Measurements from ENCODE around the gene GRIA4. TPM values are rescaled to one million over a fixed set of nuclear protein-coding genes. Genes with fewer than 3 reads are reported as not detected.
A peak's percentile ranks its signal among the peaks of the same experiment; 100 is the strongest.

GRIA4 gene
- total RNA-seq, 1 donor from 2014 or later: not detected

DNA sequence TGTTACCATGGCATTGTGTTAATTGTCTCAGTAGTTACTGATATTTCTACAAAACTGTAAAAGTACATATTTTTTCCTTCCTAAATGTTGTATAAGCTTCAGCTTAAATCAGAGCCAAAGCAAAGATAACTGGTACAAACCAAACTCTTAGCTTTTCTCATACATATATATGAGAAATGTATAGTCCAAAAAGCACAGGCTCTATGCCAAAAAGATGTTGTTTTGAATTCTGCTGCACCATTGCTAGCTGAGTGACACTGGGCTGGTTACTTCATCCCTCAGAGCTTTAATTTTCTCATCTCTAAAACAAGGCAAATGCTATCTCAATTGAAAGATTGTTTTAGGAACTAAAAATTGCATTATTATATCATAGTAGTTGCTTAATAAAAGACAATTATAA, 6.7 kb upstream of the GRIA4 start:
- Histone ChIP-seq H3K9me3 (no peaks in the 10 kb centered on the region), H3K27ac (no peak overlapping the region), H3K4me1 (no peaks in the 10 kb centered on the region), H3K27me3 (no peaks in the 10 kb centered on the region), H3K4me3 (no peak overlapping the region), H3K36me3 (no peaks in the 10 kb centered on the region)
- DNase-seq (ENCODE audit: extremely low spot score in 2 of 2): no peak
- TF ChIP-seq POLR2AphosphoS5 (IDR thresholded peaks at IDR 0.05; ENCODE audit: insufficient read depth in 1 of 2, low read depth in 1 of 2) (no peak), POLR2A (IDR thresholded peaks at IDR 0.05) (no peak)
- TF ChIP-seq, protein P1, sequence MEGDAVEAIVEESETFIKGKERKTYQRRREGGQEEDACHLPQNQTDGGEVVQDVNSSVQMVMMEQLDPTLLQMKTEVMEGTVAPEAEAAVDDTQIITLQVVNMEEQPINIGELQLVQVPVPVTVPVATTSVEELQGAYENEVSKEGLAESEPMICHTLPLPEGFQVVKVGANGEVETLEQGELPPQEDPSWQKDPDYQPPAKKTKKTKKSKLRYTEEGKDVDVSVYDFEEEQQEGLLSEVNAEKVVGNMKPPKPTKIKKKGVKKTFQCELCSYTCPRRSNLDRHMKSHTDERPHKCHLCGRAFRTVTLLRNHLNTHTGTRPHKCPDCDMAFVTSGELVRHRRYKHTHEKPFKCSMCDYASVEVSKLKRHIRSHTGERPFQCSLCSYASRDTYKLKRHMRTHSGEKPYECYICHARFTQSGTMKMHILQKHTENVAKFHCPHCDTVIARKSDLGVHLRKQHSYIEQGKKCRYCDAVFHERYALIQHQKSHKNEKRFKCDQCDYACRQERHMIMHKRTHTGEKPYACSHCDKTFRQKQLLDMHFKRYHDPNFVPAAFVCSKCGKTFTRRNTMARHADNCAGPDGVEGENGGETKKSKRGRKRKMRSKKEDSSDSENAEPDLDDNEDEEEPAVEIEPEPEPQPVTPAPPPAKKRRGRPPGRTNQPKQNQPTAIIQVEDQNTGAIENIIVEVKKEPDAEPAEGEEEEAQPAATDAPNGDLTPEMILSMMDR (IDR thresholded peaks at IDR 0.05): no peak
- intact Hi-C loops (cut with DNase I): no loop called here

DNA sequence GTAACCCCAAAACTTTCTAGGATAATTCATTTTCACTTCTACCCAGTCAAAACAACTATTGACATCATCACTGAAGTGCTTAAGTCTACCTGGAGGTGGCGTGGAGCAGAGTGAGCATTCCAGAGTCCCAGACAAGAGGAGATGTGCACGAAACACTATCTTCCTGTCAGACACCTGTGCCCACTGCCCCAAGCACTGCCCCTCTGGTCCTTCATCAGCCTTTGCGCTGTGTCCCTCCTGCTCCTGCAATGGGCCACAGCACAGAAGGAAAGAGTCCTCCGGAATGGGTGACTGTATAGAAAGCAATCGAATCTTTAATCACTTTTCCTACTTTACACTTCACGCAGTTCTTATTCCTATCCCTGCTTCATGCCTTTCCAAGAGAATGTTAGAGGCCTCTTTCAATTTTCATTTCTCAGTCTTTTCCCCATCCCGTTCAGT, 512 bp upstream of the GRIA4 start:
- Histone ChIP-seq H3K9me3 (no peaks in the 10 kb centered on the region), H3K4me1 (peaks cover 19% of the 10 kb centered on the region), H3K4me3 (peak overlapping the region in 1 of 2 donors; percentile 34), H3K27me3 (no peaks in the 10 kb centered on the region), H3K27ac (no peak overlapping the region), H3K36me3 (no peaks in the 10 kb centered on the region)
- no peak for DNase-seq (ENCODE audit: extremely low spot score in 2 of 2)
- intact Hi-C loops (cut with DNase I): no loop called here
- TF ChIP-seq POLR2A (IDR thresholded peaks at IDR 0.05) (no peak), POLR2AphosphoS5 (IDR thresholded peaks at IDR 0.05; ENCODE audit: insufficient read depth in 1 of 2, low read depth in 1 of 2) (no peak)
- TF ChIP-seq, protein P1 (IDR thresholded peaks at IDR 0.05): no peak

DNA sequence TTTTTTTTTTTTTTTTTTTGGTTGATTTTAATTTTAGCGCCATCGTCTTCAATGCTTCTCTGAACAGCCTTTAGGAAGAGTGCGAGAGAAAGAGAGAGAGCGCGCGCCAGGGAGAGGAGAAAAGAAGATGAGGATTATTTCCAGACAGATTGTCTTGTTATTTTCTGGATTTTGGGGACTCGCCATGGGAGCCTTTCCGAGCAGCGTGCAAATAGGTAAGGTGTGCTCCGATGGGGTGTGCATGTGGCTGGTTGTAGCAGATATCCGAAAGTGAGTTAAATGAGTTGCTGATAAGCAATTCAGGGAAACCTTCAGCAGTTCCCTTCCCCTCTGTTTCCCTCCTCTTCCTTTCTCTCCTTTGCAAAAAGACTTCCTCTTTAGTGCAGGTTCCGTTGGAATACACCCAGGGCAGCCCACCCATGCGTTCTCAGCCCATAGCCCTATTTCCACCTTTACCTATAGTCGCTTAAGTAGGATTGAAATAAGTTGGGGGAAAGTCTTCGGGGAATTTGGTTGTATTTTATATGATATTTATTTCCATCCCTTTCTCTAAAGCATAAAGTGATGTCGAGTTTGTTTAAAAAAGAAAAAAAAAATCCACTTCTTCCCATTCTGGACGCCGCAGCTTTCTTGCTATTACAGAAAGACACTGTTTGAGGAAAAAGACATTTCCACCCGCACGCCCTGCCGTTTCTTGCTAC, 1.1 kb downstream of the GRIA4 start:
- Histone ChIP-seq H3K27me3 (no peaks in the 10 kb centered on the region), H3K4me1 (peaks cover 19% of the 10 kb centered on the region), H3K27ac (no peak overlapping the region), H3K36me3 (no peaks in the 10 kb centered on the region), H3K4me3 (peak overlapping the region in 1 of 2 donors; percentile 34), H3K9me3 (no peaks in the 10 kb centered on the region)
- intact Hi-C loops (cut with DNase I): no loop called here
- TF ChIP-seq POLR2A (IDR thresholded peaks at IDR 0.05) (no peak), POLR2AphosphoS5 (IDR thresholded peaks at IDR 0.05; ENCODE audit: insufficient read depth in 1 of 2, low read depth in 1 of 2) (no peak)
- TF ChIP-seq, protein P1 (IDR thresholded peaks at IDR 0.05): no peak
- DNase-seq (ENCODE audit: extremely low spot score in 2 of 2): no peak

DNA sequence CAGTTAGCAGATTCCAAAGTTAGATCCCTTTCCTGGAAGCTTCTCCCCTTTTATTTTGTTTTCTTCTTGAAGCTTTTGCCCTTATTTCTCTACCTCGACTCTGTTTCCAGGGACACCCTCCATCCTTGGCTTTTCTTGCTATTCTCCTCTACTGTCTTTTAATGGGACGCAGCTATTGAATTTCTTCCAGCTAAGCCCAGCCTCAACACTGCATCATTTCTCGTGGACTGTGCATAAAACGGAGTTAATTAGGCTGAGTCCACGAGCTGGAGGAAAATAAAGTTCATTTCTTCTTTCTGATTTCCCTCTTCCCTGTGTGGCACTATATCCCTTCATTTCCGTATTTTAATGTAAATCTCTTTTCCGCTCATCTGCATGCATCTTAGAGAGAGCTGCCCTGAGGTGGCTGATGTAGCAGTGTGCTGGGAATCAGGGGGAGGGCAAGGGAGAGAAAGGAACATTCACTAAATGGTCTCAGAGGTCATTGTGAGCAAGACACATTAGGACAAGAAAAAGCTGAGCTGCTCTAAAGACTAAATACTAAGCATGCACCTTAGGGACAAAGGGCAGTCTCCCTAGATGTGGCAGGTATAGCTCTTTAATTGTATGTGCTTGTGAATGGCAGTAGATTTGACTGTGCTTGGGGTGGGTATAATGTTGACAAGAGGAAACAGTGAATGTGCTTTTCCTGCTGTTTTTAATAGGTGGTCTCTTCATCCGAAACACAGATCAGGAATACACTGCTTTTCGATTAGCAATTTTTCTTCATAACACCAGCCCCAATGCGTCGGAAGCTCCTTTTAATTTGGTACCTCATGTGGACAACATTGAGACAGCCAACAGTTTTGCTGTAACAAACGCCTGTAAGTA, 1.9 kb downstream of the GRIA4 start:
- H3K27me3 ChIP-seq: no peaks in the 10 kb centered on the region
- H3K27ac ChIP-seq: no peak overlapping the region
- peaks cover 19% of the 10 kb centered on the region for H3K4me1 ChIP-seq
- no peak overlapping the region for H3K4me3 ChIP-seq
- no peaks in the 10 kb centered on the region for H3K36me3 ChIP-seq
- TF ChIP-seq POLR2AphosphoS5 (IDR thresholded peaks at IDR 0.05; ENCODE audit: insufficient read depth in 1 of 2, low read depth in 1 of 2) (no peak), POLR2A (IDR thresholded peaks at IDR 0.05) (no peak)
- TF ChIP-seq, protein P1 (IDR thresholded peaks at IDR 0.05): no peak
- intact Hi-C loops (cut with DNase I): no loop called here
- DNase-seq (ENCODE audit: extremely low spot score in 2 of 2): no peak
- H3K9me3 ChIP-seq: no peaks in the 10 kb centered on the region
